Mesothelial cell of epicardium (in vitro differentiated cells): ENCODE data around the gene P2RY8. TPM values are rescaled to one million over a fixed set of nuclear protein-coding genes. Genes with fewer than 3 reads are reported as not detected.

Experiments
- DNase-seq, 2 experiments: peaks; one replicate each; pipeline ENCODE4 v3.0.0; 2021; ENCODE audit warnings: low spot score in 2 of 2; ENCODE audit not compliant: unreplicated experiment in 2 of 2
- H3K27ac Mint-ChIP-seq: 2 replicates; pipeline ENCODE4 v1.8.0; 2021; ENCODE audit warnings: mixed read lengths
- H3K27me3 Mint-ChIP-seq: 2 replicates; pipeline ENCODE4 v1.8.0; 2021; ENCODE audit warnings: low read depth, mixed read lengths
- H3K36me3 Mint-ChIP-seq: 2 replicates; pipeline ENCODE4 v1.8.0; 2021; ENCODE audit warnings: mixed read lengths
- H3K4me1 Mint-ChIP-seq: 2 replicates; pipeline ENCODE4 v1.8.0; 2021; ENCODE audit warnings: mixed read lengths
- H3K4me3 Mint-ChIP-seq: 2 replicates; pipeline ENCODE4 v1.8.0; 2021; ENCODE audit warnings: mild to moderate bottlenecking, moderate library complexity, mixed read lengths
- H3K9me3 Mint-ChIP-seq: 2 replicates; pipeline ENCODE4 v1.8.0; 2021; ENCODE audit warnings: mixed read lengths
- total RNA-seq: library from RNA; stranded (reverse); gene quantifications from 3 replicates; pipeline ENCODE4 v1.2.1, GENCODE V29; 2021
- TF ChIP-seq, protein P1 (sequence below): fragments of 200-600 bp; sonication (generic); IDR thresholded peaks from one replicate; pipeline ENCODE4 v1.5.0; 2021; ENCODE audit warnings: antibody characterized with exemption; ENCODE audit not compliant: unreplicated experiment

P2RY8 gene
- total RNA-seq, 1 donor from 2014 or later: not detected

DNA sequence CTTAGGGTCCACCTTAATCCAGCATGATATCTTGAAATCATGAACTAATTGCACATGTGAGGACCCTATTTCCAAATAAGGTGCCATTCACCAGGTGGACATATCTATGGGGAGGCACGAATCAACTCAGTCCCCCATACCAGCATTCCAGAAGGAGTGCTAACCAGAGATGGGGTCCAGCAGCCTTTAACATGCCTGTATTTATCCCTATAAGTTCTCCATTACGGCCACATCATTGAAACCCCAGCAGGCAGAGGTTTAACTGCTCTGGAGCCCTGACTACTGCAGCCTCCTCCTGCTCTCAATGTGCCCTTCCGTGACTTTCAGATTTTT, 81.1 kb downstream of the P2RY8 start:
- Mint-ChIP-seq H3K36me3 (no peaks in the 10 kb centered on the region), H3K4me3 (no peak overlapping the region), H3K9me3 (no peaks in the 10 kb centered on the region), H3K27ac (no peak overlapping the region), H3K27me3 (peaks cover 6% of the 10 kb centered on the region), H3K4me1 (no peaks in the 10 kb centered on the region)
- TF ChIP-seq, protein P1, sequence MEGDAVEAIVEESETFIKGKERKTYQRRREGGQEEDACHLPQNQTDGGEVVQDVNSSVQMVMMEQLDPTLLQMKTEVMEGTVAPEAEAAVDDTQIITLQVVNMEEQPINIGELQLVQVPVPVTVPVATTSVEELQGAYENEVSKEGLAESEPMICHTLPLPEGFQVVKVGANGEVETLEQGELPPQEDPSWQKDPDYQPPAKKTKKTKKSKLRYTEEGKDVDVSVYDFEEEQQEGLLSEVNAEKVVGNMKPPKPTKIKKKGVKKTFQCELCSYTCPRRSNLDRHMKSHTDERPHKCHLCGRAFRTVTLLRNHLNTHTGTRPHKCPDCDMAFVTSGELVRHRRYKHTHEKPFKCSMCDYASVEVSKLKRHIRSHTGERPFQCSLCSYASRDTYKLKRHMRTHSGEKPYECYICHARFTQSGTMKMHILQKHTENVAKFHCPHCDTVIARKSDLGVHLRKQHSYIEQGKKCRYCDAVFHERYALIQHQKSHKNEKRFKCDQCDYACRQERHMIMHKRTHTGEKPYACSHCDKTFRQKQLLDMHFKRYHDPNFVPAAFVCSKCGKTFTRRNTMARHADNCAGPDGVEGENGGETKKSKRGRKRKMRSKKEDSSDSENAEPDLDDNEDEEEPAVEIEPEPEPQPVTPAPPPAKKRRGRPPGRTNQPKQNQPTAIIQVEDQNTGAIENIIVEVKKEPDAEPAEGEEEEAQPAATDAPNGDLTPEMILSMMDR: no peak
- DNase-seq: no peak

DNA sequence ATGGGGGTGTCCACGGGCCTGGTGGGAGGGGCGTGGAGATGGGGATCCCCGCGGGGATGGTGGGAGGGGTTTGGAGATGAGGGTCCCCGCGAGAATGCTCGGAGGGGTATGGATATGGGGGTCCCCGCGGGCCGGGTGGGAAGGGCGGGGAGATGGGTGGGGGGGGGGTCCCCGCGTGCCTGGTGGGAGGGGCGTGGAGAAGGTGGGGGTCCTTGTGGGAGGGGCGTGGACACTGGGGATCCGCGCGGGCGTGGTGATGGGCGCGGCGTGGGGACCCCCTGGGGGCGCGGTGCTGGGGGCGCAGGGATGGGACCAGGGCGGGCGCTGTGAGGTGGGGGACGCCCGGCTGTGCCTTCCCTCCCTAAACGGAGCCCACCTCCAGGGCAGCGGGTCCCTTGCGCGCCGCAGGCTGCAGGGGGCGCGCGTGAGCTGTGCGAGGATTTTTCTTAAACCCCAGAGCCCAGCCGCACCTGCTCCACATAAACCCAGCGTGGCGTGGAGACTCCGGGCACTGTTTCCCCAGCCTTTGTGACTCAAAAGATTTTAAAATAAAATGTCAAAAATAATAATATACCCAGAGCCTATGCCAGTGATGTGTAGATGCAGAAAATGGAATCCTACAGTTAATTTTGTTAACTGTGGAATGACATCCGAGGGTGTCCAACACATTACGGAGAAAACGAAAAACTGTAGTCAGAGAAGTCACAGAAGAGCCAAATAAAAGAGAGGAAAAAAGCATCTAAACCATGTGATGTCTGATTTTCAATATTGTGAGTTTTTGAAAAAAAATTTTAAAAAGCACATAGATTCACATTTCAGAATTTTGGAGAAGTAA, 82.8 kb downstream of the P2RY8 start:
- Mint-ChIP-seq H3K27ac (no peak overlapping the region), H3K9me3 (peaks cover 10% of the 10 kb centered on the region), H3K36me3 (peaks cover 10% of the 10 kb centered on the region), H3K4me3 (peak overlapping the region; percentile 53), H3K4me1 (no peaks in the 10 kb centered on the region), H3K27me3 (peaks cover 6% of the 10 kb centered on the region)
- peak; percentile 69 to 94 for DNase-seq
- TF ChIP-seq, protein P1: peak; percentile 89

DNA sequence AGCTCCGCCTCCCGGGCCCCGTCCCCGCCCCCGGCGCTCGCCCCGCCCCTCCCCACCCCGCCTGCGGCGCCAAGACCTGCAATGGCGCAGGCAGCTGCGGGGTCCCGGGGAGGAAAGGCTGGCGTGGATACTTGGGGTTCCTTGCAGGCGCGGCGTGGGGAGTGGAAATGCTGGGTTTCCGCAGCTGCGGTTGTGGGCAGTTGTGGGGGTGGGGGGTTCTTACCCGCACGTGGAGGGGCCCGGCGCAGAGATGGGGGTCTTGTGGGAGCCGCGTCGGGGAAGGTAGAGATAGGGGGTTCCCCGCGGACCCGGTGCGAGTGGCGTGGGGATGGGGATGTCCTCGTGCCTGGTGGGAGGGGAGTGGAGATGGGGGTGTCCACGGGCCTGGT, 83.6 kb downstream of the P2RY8 start:
- H3K36me3 Mint-ChIP-seq: peaks cover 18% of the 10 kb centered on the region
- DNase-seq: no peak
- TF ChIP-seq, protein P1: no peak
- peaks cover 18% of the 10 kb centered on the region for H3K9me3 Mint-ChIP-seq
- H3K27me3 Mint-ChIP-seq: peaks cover 6% of the 10 kb centered on the region
- H3K4me1 Mint-ChIP-seq: no peaks in the 10 kb centered on the region
- H3K4me3 Mint-ChIP-seq: peak overlapping the region; percentile 87
- peak overlapping the region; percentile 94 for H3K27ac Mint-ChIP-seq

DNA sequence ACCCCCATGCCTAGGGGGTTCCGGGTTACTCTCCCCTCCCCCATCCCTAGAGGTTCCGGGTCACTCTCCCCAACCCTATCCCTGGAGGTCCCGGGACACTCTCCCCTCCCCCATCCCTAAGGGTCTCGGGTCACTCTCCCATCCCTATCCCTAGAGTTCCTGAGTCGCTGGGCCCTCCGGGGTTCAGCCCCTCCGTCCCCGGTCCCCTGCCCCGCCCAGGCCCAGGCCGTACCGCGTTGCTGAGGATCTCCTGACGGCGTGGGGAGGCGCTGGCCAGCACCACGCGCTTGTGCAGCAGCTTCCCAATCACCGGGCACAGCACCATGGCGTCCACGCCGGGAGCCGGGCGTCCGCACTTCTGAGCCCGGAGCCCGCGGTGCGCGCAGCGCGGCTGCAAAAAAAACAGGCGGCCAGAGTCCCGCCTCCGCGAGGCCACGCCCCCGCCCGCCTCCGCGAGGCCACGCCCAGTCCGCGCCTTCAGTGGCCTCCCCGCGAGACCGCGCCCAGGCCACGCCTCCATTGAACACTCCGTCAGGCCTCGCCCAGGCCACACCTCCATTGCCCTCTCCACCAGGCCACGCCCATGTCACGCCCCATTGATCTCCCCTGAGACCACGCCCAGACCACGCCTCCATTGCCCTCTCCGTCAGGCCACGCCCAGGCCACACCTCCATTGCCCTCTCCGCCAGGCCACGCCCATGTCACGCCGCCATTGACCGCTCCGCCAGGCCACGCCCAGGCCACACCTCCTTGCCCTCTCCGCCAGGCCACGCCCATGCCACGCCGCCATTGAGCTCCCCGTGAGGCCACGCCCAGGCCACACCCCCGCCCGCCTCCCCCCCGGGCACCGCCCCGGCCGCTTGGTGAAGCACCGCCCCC, 84.2 kb downstream of the P2RY8 start, which contains the start of gene ASMTL:
ASMTL (minus strand) TSS at position 394 of the 879 bp plus-strand sequence; CDS start at position 325, 69 bp downstream.
- Mint-ChIP-seq H3K27me3 (peaks cover 6% of the 10 kb centered on the region), H3K9me3 (peaks cover 22% of the 10 kb centered on the region), H3K27ac (peak within 1 kb of the TSS; percentile 94), H3K4me3 (peak within 1 kb of the TSS; percentile 89), H3K4me1 (no peaks in the 10 kb centered on the region), H3K36me3 (peaks cover 22% of the 10 kb centered on the region)
- DNase-seq: peak; percentile 100
- TF ChIP-seq, protein P1: no peak

DNA sequence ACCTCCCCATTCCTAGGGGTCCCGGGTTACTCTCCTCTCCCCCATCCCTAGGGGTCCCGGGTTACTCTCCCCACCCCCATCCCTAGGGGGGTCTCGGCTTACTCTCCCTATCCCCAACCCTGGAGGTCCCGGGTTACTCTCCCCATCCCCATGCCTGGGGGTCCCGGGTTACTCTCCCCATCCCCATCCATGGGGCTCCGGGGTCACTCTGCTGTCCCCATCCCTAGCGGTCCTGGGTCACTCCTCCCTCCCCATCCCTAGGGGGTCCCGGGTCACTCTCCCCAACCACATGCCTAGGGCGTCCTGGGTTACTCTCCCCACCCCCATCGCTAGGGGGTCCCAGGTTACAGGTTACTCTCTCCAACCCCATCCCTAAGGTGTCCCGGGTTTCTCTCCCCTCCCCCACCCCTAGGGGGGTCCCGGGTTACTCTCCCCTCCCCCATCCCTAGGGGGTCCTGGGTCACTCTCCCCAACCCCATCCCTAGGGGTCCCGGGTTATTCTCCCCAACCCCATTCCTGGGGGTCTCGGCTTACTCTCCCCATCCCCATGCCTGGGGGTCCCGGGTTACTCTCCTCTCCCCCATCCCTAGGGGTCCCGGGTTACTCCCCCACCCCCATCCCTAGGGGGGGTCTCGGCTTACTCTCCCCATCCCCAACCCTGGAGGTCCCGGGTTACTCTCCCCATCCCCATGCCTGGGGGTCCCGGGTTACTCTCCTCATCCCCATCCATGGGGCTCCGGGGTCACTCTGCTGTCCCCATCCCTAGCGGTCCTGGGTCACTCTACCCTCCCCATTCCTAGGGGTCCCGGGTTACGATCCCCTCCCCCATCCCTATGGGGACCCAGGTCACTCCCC, 85.1 kb downstream of the P2RY8 start:
- Mint-ChIP-seq H3K4me1 (no peaks in the 10 kb centered on the region), H3K4me3 (peak overlapping the region; percentile 89), H3K27ac (no peak overlapping the region), H3K9me3 (peaks cover 31% of the 10 kb centered on the region), H3K36me3 (peaks cover 30% of the 10 kb centered on the region), H3K27me3 (peaks cover 6% of the 10 kb centered on the region)
- TF ChIP-seq, protein P1: no peak
- peak in 1 of 2 experiments; percentile 19 for DNase-seq
